Endothelial cell of umbilical vein (primary cell): ENCODE measurements around the gene PCDHGA4. TPM values are rescaled to one million over a fixed set of nuclear protein-coding genes. Genes with fewer than 3 reads are reported as not detected.

Experiments used
- BruUV-seq: library from RNA; stranded (reverse); fragments of 400-500 nt; replicated peaks from 2 replicates; lab custom pipeline; 2021; lab: Mats Ljungman, UMichigan
- CTCF ChIA-PET: fragments of 300-600, 350-600 bp; sonication (Branson Sonifier 250); formaldehyde crosslinking; loops from one replicate; lab custom pipeline; 2021; ENCODE audit warnings: antibody characterized with exemption, inconsistent platforms; lab: Charles Lee
- POLR2A ChIA-PET: fragments of 300-600, 350-600 bp; sonication (Branson Sonifier 250); formaldehyde crosslinking; loops from one replicate; lab custom pipeline; 2021; ENCODE audit warnings: antibody characterized with exemption, inconsistent platforms; lab: Charles Lee
- DNase-seq: peaks from one replicate; pipeline ENCODE4 v3.0.0-alpha.2; 2011; ENCODE audit warnings: low read depth, low spot score
- FAIRE-seq: peaks from 2 replicates; lab custom pipeline; 2011; peaks lifted over from hg19 to GRCh38; lab: Jason Lieb, UNC
- H2AFZ ChIP-seq: 2 replicates; pipeline ENCODE4 v1.6.0; 2012; ENCODE audit warnings: low read depth, low read length, control low read depth, inconsistent platforms
- H3K27ac ChIP-seq: 2 replicates; pipeline ENCODE4 v1.5.1; 2011; ENCODE audit warnings: low read depth, mild to moderate bottlenecking, control low read depth, low read length, moderate library complexity; ENCODE audit not compliant: insufficient read depth
- H3K27me3 ChIP-seq, 2 experiments: 2 replicates each; pipeline versions ENCODE4 v1.6.0 to v1.6.1; 2011; ENCODE audit warnings: low read length in 2 of 2, mixed read lengths in 1 of 2; ENCODE audit not compliant: control insufficient read depth in 2 of 2, insufficient read depth in 2 of 2
- H3K36me3 ChIP-seq, 2 experiments: 2 replicates in 1 of 2; 3 replicates in 1 of 2; pipeline ENCODE4 v1.5.1; 2011; ENCODE audit warnings: low read length in 2 of 2, mild to moderate bottlenecking in 1 of 2, moderate library complexity in 1 of 2; ENCODE audit not compliant: control insufficient read depth in 2 of 2, insufficient read depth in 2 of 2; ENCODE audit errors: extremely low read depth in 1 of 2
- H3K4me1 ChIP-seq: 3 replicates; pipeline ENCODE4 v1.5.1; 2011; ENCODE audit warnings: mild to moderate bottlenecking, low read length; ENCODE audit not compliant: control insufficient read depth, insufficient read depth; ENCODE audit errors: extremely low read depth
- H3K4me2 ChIP-seq: 2 replicates; pipeline ENCODE4 v1.6.1; 2011; ENCODE audit warnings: low read length, control low read depth, mixed read lengths; ENCODE audit not compliant: insufficient read depth
- H3K4me3 ChIP-seq, 3 experiments: fragments of 200-600 bp in 1 of 3; sonication (generic), shearing (Covaris generic) in 1 of 3; replicated peaks in 1 of 3; 2 replicates each; pipeline ENCODE4 v1.5.1; 2011 to 2016; ENCODE audit warnings: control low read depth in 3 of 3, low read length in 3 of 3, mild to moderate bottlenecking in 2 of 3, inconsistent platforms in 1 of 3, low read depth in 1 of 3, moderate library complexity in 1 of 3; ENCODE audit not compliant: insufficient read depth in 1 of 3
- H3K79me2 ChIP-seq: 2 replicates; pipeline ENCODE4 v1.6.0; 2012; ENCODE audit warnings: low read length, inconsistent platforms; ENCODE audit not compliant: control insufficient read depth, insufficient read depth
- H3K9ac ChIP-seq: replicated peaks from 2 replicates; pipeline ENCODE3; 2011; ENCODE audit warnings: low read length, control low read depth; ENCODE audit not compliant: insufficient read depth; ENCODE audit errors: extremely low read depth
- H3K9me1 ChIP-seq: replicated peaks from 3 replicates; pipeline ENCODE4 v1.6.0; 2011; ENCODE audit warnings: mild to moderate bottlenecking, low read length; ENCODE audit not compliant: control insufficient read depth, insufficient read depth; ENCODE audit errors: extremely low read depth
- H3K9me3 ChIP-seq: replicated peaks from 2 replicates; pipeline ENCODE4 v1.5.1; 2012; ENCODE audit warnings: low read length, inconsistent platforms; ENCODE audit not compliant: control insufficient read depth, insufficient read depth
- H4K20me1 ChIP-seq: replicated peaks from 2 replicates; pipeline ENCODE3; 2011; ENCODE audit warnings: mild to moderate bottlenecking, low read length; ENCODE audit not compliant: control insufficient read depth, insufficient read depth; ENCODE audit errors: extremely low read depth
- JUN ChIP-seq: IDR thresholded peaks from 2 replicates; pipeline ENCODE4 v1.6.1; 2011; ENCODE audit warnings: borderline replicate concordance, low read depth; ENCODE audit not compliant: insufficient read length, insufficient read depth
- dilution Hi-C: fragments of 300-500 bp; cut with MboI; formaldehyde crosslinking; loops from one replicate; pipeline ENCODE4 v1.15.0; 2019; ENCODE audit warnings: low sequenced_read_pairs; ENCODE audit not compliant: extremely low pct_ligation_motif_present
- intact Hi-C: fragments of 100-400 bp; cut with micrococcal nuclease; formaldehyde crosslinking; loops from one replicate; pipeline ENCODE4 v1.10.0; 2022
- polyA plus RNA-seq, 4 experiments: library from polyadenylated mRNA; depleted of rRNA in 3 of 4; stranded (reverse) in 3 of 4; unstranded in 1 of 4; fragments of >200 nt; gene quantifications; 2 replicates each; pipeline versions ENCODE4 v1.2.1 to v1.2.3, GENCODE V29; 2011 to 2012; ENCODE audit warnings: missing spikeins in 1 of 4
- total RNA-seq: library from RNA; stranded (reverse); gene quantifications from 2 replicates; pipeline ENCODE4 v1.2.3, GENCODE V29; 2021
- TF ChIP-seq, protein P1 (sequence below), 2 donors: IDR thresholded peaks; 1 replicate in 1 of 2; 2 replicates in 1 of 2; pipeline ENCODE4 v1.5.1; 2011; ENCODE audit warnings: low read length in 2 of 2, mild to moderate bottlenecking in 2 of 2, moderate library complexity in 2 of 2, control low read depth in 1 of 2, inconsistent platforms in 1 of 2, low read depth in 1 of 2; ENCODE audit not compliant: insufficient read depth in 1 of 2; ENCODE audit errors: extremely low read depth in 1 of 2

The PCDHGA4 gene
- total and polyA plus RNA-seq, 2 donors (not counting 3 experiments of a cell fraction or from before 2014, with no cell fraction given), result 2.6 to 3.0 TPM

DNA sequence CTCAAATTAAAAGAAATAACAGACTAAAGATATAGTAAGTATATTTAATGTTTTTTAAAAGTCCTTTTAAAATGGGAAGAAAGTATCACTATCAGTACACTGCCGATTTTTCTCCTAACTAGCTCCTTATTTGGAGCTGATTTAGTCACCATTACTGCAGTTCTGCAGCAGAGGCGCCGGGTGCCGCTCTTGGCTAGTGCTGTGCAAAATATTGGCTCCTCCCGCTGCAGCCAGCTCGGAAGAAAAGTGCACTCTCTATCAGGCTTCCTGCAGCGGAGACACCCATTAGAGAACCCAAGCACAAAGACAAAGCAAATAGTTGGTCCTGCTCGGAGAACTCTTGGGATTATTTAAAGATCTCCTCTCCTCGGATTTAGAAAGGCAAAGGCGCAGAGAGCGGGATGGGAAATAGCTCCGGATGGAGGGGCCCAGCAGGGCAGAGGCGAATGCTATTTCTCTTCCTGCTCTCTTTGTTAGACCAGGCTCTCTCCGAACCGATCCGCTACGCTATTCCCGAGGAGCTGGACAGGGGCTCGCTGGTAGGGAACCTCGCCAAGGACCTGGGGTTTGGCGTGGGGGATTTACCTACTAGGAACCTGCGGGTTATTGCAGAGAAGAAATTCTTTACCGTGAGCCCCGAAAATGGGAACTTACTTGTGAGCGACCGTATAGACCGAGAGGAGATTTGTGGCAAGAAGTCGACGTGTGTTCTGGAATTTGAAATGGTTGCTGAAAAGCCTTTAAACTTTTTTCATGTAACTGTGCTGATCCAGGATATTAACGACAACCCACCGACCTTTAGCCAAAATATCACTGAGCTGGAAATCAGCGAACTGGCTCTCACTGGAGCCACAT is 15.4 kb downstream of the PCDHGA4 start, which contains the start of gene PCDHGB3:
PCDHGB3 (plus strand) TSS at position 249 of the 855 bp plus-strand sequence; CDS start at position 402, 153 bp downstream.
- H2AFZ ChIP-seq, result no peak within 1 kb of the TSS
- H3K27me3 ChIP-seq, result peaks cover 40 to 91% of the 10 kb centered on the region in 2 experiments
- dilution Hi-C loops, result no loop called here
- no peaks in the 10 kb centered on the region for H3K4me1 ChIP-seq
- intact Hi-C loops, result loop anchor here (1.0 to 5.0 kb wide), 2 partner anchors 52 to 191 kb away; partner anchors contain the start of gene PCDHGA11
- no peaks in the 10 kb centered on the region for H3K79me2 ChIP-seq
- ChIA-PET POLR2A (no interaction called here), CTCF (interaction anchor here (0.5 to 3.5 kb wide), 35 partner anchors 10 to 249 kb away, joined by 3 to 57 read pairs (median 5); partner anchors contain the start of genes DIAPH1, PCDHB14, PCDHB15 and PCDHGA1)
- TF ChIP-seq, protein P1, sequence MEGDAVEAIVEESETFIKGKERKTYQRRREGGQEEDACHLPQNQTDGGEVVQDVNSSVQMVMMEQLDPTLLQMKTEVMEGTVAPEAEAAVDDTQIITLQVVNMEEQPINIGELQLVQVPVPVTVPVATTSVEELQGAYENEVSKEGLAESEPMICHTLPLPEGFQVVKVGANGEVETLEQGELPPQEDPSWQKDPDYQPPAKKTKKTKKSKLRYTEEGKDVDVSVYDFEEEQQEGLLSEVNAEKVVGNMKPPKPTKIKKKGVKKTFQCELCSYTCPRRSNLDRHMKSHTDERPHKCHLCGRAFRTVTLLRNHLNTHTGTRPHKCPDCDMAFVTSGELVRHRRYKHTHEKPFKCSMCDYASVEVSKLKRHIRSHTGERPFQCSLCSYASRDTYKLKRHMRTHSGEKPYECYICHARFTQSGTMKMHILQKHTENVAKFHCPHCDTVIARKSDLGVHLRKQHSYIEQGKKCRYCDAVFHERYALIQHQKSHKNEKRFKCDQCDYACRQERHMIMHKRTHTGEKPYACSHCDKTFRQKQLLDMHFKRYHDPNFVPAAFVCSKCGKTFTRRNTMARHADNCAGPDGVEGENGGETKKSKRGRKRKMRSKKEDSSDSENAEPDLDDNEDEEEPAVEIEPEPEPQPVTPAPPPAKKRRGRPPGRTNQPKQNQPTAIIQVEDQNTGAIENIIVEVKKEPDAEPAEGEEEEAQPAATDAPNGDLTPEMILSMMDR (IDR thresholded peaks at IDR 0.05; ENCODE audit: extremely low read depth in 1 of 2, insufficient read depth in 1 of 2, low read depth in 1 of 2, low read length in 2 of 2), result peak in 1 of 2 donors; percentile 24
- no peak for TF ChIP-seq JUN
- peak; percentile 40 for DNase-seq
- H3K4me2 ChIP-seq, result peak within 1 kb of the TSS; percentile 45
- no peaks in the 10 kb centered on the region for H3K36me3 ChIP-seq
- no peaks in the 10 kb centered on the region for H4K20me1 ChIP-seq
- H3K27ac ChIP-seq, result no peak within 1 kb of the TSS
- peaks cover under 1% of the 10 kb centered on the region for H3K9me3 ChIP-seq
- H3K9me1 ChIP-seq, result no peaks in the 10 kb centered on the region
- peak within 1 kb of the TSS in 1 of 3 experiments; percentile 23 for H3K4me3 ChIP-seq
- BruUV-seq, result TSS peak; percentile 11
- no peak for FAIRE-seq
- H3K9ac ChIP-seq, result no peak within 1 kb of the TSS
